Measurements from ENCODE around the gene AGPAT2.
A peak's percentile ranks its signal among the peaks of the same experiment; 100 is the strongest.

The AGPAT2 gene

DNA sequence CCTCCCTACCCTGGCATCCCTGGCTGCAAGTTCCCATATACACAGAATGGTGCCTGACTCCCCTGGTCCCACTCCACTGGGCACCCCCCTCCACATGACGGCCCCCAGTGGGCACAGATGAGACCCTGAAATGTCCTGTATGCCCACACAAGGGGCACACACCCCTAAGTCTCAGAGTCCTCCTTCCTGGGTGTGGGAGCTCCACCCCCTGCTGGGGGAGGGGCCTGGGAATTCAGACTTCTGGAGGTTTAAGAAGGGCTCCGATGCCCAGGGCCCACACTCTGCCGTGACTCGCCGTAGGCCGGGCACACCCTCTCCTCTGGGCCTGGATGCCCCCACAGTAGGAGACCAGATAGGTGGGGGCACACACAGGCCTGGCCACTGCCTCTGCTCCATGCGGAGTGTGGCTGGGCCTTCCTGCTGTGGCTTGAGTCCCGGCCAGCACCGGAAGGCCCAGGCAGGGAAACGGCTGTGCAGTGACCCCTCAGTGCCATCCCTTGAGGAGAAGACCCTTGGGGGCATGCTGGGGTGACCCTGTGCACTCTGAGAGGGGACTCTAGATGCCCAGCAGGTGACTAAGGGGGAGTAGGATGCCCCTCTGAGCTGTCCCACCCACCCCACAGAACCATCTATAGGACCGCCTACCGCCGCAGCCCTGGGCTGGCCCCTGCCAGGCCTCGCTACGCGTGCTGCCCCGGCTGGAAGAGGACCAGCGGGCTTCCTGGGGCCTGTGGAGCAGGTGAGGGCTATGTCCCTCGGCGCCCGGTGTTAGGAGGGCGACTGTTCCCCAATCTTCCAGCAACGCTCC, 18.1 kb downstream of the AGPAT2 start:
- no peak for DNase-seq (ENCODE audit: low read depth)
- TF ChIP-seq, protein P1, sequence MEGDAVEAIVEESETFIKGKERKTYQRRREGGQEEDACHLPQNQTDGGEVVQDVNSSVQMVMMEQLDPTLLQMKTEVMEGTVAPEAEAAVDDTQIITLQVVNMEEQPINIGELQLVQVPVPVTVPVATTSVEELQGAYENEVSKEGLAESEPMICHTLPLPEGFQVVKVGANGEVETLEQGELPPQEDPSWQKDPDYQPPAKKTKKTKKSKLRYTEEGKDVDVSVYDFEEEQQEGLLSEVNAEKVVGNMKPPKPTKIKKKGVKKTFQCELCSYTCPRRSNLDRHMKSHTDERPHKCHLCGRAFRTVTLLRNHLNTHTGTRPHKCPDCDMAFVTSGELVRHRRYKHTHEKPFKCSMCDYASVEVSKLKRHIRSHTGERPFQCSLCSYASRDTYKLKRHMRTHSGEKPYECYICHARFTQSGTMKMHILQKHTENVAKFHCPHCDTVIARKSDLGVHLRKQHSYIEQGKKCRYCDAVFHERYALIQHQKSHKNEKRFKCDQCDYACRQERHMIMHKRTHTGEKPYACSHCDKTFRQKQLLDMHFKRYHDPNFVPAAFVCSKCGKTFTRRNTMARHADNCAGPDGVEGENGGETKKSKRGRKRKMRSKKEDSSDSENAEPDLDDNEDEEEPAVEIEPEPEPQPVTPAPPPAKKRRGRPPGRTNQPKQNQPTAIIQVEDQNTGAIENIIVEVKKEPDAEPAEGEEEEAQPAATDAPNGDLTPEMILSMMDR (IDR thresholded peaks at IDR 0.05; ENCODE audit: control insufficient read depth, extremely low read depth, insufficient read depth), result no peak
- no peak overlapping the region for H3K4me3 ChIP-seq (ENCODE audit: low read depth, low read length)

DNA sequence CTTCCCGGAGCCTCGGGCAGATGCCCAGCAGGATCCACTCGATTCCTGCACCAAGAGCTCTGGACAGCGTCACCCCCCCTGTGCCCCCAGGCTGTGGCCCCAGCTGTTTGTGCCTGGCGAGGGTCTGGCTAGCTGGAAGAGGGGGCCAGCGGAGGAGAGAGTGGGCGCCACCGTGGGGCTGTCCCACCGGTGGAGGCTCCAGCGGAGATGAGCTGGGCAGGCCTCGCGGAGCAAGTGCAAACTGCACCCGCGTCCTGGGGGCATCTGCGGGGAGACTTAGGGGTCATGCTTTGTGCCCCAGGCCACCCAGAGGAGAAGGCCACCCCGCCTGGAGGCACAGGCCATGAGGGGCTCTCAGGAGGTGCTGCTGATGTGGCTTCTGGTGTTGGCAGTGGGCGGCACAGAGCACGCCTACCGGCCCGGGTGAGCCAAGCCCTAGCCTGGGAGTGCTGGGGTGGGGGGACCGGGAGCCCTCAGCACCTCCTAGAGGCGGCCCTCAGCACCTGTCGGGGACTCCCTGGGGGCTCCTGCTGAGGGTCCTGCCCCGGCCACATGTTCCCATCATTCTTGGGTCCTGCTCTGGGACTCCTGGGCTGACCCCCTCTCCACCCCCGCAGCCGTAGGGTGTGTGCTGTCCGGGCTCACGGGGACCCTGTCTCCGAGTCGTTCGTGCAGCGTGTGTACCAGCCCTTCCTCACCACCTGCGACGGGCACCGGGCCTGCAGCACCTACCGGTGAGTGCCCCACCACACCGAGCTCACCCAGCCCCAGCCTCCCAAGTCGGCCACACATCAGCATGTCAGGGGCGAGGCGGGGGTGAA, 19.1 kb downstream of the AGPAT2 start:
- TF ChIP-seq, protein P1 (IDR thresholded peaks at IDR 0.05; ENCODE audit: control insufficient read depth, extremely low read depth, insufficient read depth), result no peak
- H3K4me3 ChIP-seq (ENCODE audit: low read depth, low read length), result no peak overlapping the region
- DNase-seq (ENCODE audit: low read depth), result no peak

DNA sequence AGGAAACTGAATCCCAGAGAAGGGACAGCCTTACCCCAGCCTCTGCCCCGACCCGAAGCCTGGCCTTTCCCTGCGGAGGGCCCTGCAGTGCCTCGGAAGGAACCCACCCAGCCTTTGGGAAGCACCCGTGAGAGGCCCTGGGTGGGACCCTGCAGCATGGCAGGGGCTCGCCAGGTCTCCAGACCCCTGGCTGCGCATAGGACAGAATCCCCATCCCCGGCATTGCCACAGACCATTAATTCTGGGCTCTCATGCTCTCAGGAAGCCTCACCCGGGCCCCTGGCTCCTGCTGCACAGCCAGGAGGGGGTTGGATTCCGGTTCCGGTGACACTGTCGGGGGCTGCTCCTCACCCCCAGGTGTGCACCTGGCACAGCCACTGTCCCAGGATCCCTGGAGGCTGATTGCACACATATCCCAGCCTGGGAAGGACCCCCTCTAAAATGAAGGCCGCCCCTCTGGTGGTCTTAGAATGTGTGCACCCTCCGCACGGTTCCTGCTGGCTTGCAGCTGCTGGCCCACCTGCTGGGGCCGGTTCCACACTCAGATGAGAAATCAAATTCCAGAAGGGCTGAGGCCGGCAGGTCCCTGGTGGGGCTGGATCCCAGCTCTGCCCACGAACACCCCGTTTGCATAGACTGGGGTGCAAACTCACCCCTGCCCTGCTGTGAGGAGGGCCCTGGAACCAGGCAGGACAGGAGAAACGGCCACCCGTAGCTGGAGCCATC, 19.9 kb downstream of the AGPAT2 start:
- no peak for DNase-seq (ENCODE audit: low read depth)
- no peak overlapping the region for H3K4me3 ChIP-seq (ENCODE audit: low read depth, low read length)
- TF ChIP-seq, protein P1 (IDR thresholded peaks at IDR 0.05; ENCODE audit: control insufficient read depth, extremely low read depth, insufficient read depth), result no peak

DNA sequence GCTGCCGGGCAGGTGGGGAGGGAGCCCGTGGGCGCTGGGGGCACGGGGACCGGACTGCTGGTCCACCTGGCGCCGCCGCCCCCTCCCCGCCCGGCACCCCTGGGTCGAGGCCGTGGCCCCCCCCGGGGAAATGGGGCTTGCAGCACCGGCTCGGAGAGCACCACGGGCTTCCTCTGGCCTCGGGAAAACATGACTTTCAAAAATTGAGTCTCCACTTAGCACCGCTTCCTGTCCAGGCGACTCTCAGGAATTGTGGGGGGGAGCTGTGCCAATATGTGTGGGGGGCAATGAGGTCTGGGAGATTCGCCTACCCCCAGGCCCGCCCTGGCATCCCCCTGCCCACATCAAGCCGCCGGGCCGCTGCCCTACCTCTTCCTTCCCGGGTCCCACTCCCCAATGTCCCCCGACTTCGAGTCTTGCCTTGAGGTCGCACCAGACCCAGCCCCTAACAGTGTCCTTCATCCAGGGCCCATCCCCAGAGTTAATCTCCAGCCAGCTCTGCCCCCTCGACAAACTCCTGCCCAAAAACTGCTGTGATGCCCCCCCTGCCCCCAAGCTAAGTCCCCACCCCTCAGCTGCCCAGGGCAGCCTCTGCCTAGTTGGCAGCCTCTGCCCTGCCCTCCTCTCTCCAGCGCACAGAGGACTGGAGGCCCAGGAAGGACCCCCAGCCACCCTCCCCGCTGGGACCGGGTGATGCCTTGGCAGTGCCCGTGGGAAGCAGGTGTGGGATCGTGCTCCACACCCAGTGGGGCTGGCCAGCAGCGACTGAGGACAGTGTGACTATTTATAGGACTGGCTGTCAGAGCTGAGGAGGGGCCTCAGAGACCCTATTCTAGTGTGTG, 20.7 kb downstream of the AGPAT2 start:
- DNase-seq (ENCODE audit: low read depth), result no peak
- peak overlapping the region; percentile 30; the same call in 1 of the 2 replicates for H3K4me3 ChIP-seq (ENCODE audit: low read depth, low read length)
- TF ChIP-seq, protein P1 (IDR thresholded peaks at IDR 0.05; ENCODE audit: control insufficient read depth, extremely low read depth, insufficient read depth), result no peak

DNA sequence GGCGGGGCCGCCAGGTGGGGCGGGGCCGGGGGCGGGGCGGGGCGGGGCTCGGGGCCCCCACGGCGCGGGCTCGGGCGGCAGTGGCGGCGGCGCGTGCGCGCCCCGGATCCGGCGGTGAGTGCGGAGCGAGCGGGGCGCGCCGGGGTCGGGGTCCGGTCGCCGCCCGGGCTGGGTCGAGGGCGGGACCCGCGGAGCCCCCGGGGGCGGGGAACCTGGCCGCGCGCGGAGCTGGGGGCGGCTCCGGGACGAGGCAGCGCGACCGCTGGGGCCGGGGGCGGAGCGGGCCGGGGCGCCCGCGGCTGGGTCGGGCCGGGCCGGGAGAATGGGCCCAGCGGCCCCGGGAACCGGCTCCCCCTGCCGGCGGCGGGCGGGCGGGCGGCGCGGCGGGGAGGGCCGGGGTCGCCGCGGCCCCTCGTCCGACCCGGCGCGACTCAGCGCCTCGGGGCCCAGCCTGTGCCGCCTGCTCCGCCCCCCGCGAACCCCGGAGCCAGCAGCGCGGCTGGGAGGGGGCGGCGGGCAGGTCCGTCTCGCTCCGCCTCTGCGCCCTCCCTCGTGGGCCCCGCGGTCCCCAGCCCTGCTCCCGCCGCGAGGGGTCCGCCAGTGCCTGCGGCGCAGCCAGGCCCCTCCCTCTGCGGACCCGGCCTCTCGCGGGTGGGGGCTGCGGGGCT, 21.4 kb downstream of the AGPAT2 start:
- H3K4me3 ChIP-seq (ENCODE audit: low read depth, low read length), result peak overlapping the region; percentile 51
- TF ChIP-seq, protein P1 (IDR thresholded peaks at IDR 0.05; ENCODE audit: control insufficient read depth, extremely low read depth, insufficient read depth), result peak; percentile 55
- no peak for DNase-seq (ENCODE audit: low read depth)
